Activated gamma-delta T cell (primary cell): Measurements from ENCODE around the gene UBE2L5.

Source experiments
- DNase-seq: peaks from one replicate; lab custom pipeline; 2025; lab: John Stamatoyannopoulos, UW

Gene UBE2L5

DNA sequence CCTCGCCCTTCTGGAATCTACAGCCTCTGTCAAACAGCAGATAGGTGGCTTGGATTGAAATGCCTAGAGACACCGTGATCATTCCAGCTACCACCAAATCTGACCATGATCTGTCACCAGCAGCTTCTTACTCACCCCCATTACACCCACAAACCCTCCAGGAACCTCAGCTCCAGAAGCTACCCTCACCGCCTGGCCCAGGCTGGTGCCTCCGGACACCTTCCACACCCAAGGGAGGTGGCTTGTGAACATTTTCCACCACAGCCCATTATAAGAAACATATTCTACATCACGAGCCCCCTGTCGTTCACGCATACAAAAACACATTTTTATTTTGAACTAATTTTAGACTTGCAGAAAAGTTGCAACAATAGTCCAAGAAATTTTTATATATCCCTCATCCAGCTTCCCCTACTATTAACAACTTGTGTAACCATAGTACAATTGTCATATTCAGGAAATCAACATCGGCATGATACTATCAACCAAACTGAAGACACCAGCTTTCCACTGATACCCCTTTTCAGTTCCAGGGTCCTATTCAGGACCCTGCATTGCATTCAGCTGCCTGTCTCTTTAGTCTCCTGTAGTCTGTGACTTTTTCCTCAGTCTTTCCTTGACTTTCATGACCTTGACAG is 15.4 kb upstream of the UBE2L5 start:
- no peak for DNase-seq

DNA sequence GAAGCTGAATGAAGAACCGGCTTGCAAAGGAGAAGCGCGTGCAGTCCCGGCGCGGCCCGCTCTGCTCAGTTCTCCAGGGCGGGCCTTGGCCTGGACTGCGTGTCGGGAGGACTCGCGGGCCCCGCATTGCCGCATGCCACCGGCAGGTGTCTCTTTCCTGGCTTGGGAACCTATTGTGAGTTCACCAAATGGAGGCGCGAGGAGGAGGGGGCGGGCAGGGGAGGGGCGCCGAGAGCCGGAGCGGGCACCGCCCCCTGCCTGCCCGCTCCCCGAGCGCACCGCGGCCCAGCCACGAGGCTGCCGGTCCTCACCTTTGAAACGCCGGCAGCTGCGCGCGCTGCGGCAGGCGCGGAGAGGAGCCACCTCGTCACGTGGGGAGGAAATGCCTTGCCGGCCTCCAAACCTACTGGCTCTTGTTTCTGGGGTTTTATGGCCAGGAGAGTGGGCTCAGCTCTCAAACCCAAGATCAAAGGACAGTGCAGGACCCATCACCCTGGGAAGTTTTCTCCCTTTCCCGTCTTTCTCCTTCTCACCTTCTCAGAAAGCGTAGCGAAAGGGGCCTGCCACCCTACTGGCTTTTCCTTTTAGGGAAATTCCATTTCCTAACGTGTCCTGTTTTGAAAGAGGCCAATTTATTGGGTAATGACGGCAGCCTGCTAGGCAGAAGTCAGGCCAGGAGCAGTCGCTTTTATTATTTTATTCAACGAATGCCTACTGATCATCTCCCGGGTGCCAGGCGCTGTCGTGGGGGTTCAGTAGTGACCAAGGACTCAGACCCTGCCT is 13.8 kb upstream of the UBE2L5 start:
- peak; percentile 70 for DNase-seq

DNA sequence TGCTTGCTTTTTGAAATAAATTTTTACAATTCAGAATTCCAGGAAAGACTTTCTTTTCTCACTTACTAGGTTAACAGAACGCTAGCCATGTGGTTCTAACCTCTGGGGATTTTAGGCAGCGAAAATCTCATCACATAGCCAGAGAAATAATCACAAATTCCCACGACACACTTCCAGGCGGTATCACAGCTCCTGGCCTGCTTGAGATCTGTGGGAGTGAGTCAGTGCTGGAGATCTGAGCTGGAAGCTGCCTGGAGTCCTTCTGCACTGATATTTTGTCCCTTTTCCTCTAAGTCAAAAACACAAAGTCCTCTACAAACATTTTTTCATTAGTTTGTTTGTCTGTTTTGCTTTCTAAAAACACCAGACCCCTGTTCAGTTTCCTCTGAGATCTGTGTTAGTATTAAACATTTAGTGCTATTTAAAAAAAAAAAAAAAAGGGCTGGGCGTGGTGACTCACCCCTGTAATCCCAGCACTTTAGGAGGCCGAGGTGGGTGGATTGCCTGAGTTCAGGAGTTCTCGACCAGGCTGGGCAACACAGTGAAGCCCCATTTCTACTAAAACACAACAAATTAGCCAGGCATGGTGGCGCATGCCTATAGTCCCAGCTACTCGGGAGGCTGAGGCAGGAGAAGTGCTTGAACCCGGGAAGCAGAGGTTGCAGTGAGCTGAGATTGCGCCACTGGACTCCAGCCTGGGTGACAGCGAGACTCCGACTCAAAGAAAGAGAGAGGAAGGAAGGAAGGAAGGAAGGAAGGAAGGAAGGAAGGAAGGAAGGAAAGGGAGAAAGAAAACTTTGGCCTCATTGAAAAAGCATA is 12.2 kb upstream of the UBE2L5 start:
- no peak for DNase-seq

DNA sequence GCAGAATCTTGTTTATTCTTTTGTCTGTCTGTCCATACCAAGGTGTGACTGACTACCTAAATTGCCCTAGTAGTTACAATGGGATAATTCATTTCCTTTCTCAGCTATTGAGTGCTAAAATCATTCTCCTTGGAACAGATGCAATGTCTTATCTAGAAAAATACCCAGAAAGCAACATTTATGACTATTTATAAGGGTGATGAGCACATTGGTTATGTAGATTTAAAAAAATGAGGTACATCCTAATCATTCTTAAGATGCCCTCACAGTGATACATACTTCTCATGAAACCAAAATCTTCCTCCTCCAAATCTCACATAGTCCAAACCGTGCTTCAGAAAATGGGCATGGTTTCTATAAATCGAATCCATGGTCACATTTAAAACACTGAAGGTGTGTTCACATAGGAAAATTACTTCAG is 11.6 kb upstream of the UBE2L5 start:
- DNase-seq, result no peak

DNA sequence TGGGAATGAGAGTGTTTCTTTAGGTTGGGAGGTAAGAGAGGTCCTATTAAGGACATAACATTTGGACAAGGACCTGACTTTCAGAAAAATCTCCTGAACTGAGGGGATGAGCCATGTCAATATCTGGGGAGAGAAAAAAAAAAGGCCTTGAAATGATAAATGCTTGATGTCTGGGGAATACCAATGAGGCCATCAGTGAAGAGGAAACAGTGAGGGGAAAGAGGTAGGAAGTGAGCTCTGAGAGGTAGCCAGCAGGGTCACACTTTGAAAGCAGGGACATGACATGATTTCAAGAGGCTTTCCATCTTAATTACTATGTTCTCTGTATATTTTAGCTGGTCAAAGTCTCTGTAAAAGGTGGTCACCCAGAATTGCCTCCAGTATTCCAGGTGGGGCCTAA is 9.9 kb upstream of the UBE2L5 start:
- no peak for DNase-seq

DNA sequence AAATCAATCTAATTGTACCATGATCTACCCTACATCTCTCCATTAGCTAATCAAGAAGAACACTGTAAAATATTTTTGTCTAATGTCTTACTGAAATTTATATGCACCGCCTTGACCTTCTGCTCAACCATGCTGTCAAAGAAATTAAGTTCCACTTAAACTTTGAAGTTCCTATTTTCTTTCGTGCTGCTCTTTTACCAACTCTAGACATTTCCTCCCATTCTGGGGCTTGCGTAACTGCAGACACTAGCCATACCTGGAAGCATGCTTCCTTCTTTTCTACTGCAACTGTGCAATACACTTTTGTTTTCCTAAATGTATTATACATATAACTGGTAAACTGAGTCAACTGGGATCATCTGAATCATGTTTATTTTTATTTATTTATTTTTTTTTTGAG is 8.5 kb upstream of the UBE2L5 start:
- no peak for DNase-seq

DNA sequence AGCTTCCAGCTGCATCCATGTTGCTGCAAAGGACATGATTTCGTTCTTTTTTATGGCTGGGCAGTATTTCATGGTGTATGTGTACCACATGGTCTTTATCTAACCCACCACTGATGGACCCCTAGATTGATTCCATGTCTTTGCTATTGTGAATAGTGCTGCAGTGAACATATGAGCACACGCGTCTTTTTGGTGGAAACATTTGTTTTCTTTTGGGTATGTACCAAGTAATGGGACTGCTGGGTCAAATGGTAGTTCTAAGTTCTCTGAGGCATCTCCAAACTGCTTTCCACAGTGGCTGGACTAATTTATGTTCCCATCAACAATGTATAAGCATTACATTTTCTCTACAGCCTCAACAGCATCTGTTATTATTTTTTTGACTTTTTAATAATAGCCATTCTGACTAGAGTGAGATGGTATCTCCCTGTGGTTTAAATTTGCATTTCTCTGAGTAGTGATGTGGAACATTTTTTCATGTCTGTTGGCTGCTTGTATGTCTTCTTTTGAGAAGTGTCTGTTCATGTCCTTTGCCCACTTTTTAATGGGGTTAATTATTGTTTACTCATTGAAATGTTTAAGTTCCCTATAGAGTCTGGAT is 6.8 kb upstream of the UBE2L5 start:
- no peak for DNase-seq

DNA sequence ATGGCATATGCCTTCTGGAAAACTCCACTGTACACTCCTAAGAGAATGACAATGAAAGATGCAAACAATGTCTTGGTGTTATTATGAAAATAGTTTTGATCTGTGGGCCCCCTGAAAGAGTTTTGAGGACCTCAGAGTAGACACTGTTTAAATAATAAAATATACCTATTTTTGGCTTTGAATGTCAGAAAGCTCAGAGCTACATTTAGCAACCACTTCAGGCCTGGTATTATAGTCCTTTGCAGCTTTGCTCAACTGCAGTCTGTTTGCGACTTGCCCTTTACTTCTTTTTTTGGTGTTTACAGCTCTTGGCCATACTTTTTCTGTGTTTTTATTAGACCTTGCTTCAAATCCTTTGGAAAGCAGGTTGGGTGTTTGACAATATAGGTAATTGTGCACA is 5.8 kb upstream of the UBE2L5 start:
- no peak for DNase-seq

DNA sequence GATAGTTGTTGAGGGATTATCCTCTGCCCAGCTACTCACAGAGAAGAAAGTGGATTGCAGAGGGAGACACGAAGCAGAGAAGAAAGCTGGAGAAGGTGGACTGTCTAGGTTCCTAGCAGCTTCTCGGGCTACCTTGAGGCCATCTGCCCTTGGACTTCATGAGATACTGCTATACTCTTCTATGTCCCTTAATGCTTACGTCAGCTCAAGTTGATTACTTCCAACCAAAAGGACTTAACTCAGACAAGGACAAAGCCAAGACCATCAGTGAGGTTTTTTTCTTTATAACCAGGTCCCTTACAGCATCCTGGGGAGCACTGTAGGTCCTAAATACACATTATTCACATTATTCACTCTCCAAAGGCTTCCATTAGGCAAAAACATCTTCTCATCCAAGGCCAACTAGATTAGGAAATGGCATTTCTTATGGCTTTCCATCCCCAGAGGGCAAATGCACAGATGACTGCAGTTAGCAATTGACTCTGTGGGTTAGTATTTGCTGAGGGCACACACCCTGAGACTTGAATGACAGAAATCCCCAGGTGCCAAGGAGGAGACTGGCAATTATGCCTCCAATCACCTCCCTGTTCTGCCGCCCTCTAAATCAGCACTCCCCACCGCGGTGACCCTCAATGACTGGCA is 4.1 kb upstream of the UBE2L5 start:
- DNase-seq, result no peak

DNA sequence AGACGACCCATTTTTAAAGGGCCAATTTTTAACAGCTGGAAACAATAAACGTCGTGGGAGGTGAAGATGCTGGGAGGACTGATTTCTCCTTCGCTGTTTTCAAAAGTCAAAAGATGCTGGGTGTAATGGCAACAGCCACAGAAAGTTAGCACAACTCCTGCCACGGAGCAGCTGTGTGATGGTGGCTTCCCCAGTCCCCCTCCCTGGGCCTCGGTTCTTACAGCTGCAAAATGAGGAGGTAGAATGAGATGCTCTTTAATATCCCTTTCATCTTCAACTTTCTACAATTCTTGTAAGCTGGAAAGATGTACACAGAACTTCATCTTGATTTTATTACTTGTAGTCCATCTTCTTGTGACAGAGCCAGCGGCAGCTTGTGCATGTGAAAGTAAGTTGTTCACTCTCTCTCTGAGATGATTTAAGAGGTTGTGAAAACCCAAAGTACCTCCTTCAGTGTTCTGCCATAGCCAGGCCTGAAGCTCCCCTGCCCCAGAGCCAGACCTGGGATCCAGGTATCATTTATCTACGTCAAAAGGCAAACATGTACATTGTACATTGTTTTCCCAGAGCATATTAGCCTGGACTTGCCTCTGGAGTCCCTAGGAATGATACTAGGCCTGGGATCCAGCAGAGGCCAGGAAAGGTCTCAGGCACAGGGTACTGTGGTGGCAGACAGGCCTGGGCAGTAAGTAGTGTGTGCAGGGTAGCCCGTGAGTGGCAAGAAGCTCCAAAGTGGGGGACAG is 3.4 kb upstream of the UBE2L5 start:
- no peak for DNase-seq

DNA sequence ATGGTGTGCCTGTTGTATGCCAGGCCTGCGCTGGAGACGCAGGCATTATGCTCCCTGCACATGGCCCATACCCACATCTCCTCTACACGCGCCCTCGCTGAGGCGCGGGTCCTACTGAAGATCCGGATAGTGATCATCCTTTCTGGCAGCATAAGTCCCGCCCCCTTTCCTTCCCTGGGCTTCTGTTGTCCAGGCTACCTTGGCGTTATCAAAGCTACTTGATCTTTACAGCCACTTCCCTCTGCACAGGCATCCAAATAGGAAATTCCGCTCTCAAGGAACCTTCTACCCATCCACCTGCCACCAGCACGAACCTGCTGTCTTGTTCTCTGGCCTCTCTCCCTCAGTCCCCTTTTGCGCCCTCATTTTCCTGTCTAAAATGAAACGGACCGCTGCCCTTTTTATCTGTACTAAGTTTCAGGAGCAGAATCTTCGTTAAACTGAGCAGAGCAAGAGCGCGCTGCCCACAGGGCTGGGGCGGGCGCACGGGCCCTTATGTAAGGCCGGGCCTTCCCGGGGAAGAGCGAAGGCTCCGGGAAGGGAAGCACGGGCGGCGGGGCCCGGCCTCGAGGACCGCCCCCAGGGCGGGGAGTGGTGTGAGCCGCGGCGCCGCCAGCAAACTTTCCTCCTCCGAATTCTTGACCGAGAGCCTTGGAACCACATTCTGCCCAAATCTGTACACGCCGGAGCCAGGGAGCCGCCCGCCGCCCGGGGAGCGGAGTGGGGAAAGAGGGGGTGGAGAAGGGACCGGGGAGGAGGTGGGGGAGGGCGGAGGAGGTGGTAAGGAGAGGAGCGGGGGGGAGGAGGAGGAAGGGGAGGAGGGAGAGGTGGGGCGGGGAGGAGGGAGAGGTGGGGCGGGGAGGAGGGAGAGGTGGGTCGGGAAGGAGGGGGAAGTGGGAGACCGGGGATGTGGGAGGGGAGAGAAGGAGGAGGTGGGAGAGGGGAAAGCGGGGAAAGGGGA is 920 bp upstream of the UBE2L5 start:
- peak; percentile 15 for DNase-seq

DNA sequence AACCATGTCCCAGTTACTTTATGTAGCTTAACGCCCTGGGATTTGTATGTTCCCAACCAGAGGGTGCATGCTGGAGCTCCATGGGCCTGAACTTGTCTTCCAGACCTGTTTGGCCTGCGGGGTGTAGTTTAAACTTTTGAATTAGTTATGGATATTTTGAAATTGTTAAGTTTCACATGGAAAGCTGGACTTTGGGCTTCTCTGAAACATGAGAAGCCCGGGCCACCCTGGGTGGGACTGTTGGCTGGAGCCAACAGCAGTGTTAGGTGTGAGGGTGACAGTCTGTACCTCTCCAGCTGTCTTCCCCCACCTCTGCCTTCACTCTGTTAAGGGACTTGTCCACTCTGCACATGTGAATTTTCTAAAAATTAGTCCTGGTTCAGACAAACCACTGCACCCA is 1.6 kb downstream of the UBE2L5 start:
- no peak for DNase-seq

DNA sequence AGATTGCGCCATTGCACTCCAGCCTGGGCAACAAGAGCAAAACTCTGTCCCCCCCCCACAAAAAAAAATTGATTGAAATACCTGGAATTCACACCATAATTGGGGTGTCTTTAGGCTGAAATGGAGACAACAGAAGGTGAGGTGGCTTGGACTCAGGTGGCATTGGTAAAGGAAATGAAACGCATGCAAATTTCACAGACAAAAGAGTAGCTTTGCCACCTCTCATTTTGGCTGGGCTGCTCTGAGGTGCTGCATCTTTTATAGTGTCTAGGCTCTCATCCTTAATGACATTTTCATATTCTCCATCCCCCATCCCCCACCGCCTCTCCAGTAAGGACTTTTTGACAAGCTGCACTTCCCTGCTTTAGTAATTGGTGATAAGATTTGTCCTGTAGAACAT is 6.9 kb downstream of the UBE2L5 start:
- DNase-seq, result no peak

DNA sequence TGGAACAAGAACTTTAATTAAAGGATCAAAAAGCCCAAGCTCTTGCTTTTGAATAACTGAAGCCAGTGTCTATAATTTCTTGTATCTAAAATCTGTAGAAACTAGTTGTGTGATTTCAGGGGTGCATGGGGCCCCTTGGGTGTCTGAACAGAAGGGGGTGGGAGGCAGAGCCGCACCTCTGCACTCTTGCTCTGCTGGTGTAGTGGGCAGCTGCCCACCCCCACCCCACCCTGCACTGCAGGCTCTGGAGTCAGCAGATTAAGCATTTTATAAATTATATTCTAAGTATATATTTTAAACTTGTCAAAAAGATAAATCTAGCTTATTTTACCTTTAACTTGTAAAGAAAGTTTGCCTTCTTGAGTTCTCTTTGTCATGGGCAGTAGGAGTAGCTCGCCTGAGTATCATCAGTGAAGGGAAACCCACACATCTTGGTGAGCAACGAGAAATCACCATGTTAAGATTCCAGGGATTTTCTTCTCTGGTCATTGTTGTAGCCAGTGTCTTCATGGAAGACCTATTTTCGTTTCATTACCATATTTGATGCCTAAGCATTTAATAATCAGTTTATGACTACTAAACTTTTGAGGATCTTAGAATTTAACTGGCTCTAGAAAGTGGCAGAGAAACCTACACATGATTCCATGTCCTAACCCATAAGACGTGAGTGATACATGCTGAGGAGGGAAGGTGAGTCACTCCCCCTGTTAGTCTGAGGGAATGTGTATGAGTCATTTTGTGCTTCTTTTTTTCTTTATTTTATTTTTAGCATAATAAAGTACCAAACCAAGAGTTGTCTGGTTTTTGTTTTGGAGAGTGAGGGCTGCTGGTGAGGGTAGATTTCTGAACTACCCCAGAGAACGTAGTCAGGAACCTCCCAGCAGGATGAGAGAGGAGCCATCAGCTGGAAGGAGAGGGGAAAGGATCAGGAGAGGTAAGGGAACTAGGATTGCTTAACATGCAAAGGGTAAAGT is 7.7 kb downstream of the UBE2L5 start:
- DNase-seq, result no peak

DNA sequence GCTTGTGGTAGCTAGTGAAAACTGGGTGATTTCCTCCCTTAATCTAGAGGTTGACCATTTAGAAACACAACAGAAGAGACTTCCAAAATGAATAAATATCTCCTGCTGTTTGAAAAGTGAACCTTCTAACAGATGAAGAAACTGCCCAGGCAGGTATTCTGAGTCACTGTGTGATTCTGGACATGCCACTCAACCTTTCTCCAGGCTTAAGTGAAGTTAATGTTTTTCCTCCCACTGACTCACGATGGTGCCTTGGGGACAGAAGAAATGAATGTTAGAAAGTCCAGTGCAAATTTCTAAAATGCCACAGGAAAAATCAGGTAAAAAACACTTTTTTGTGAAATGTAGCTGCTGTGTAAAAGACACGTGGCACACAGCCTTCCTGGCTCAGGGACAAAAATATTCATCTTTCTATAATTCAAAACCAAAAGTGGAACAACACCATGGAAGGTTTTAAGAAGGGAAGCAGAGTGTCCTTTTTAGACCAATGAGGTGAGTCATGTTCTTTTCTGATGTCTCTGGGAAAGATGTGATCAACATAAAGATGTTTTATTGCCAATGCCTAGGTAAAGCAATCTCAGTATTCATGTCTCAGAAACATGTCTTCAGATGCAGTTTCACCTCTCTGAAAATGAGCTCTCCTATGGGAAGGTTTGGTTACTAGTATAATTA is 9.1 kb downstream of the UBE2L5 start:
- DNase-seq, result no peak

DNA sequence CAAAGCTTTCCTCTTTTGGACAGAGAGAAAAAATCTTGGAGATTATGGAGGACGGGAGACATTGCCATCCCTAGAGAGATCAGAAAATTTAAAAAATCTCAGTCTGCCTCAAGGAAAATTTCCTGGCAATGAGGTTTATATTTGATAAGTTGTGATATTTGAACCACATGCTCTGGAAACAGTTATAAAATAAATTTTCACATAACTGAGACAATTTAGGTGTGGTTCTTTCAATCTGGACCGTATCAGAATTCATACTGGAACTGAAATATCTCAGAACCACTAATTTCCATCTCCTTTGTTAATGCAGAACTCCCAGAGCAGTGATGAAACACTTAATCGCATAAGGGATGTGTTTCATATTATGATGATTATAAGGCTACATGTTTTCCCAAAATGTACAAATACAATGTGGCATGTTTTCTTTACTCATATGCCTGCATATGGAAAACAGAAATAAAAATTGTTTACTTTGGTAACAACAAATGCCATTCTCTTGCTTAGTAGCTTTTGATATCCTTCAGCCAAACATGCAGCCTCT is 13.7 kb downstream of the UBE2L5 start:
- no peak for DNase-seq

DNA sequence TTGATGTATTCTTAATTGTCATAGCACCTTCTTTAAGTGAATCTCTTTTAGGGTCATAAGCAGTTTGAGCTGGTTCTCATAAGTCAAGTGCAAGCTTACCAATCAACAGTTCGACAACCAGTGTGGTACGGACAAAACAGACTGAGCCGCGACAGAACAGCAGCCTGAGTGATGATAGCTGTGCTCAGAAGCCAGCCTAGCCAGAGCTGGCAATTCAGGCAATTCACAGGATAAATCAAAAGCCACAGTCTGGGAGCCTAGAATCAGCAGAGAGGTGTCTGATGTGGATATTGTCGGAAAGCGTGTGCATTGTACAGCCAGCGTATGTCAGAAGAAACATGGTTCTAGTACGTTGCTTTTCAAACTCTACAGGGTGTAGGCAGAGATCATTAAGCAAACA is 14.9 kb downstream of the UBE2L5 start:
- DNase-seq, result no peak

DNA sequence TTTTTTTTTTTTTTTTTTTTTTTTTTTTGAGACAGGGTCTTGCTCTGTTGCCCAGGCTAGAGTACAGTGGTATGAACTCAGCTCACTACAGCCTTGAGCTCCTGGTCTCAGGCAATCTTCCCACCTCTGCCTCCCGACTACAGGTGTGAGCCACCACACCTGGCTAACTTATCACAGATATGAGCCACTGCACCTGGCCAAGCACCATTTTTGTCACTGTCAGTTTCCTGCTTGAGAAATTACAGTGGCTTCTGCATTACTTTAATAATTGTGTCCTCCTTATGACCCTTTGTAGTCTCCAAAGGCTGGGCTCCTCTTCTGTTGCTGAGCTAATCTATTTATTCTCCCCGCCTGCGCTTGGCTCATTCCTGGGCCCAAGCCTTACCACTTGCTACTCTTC is 16.0 kb downstream of the UBE2L5 start:
- no peak for DNase-seq
